Neural cell (in vitro differentiated cells): ENCODE measurements around the gene PTPRN2. TPM values are rescaled to one million over a fixed set of nuclear protein-coding genes. Genes with fewer than 3 reads are reported as not detected.

ENCODE experiments used
- H2AFZ ChIP-seq: fragments of 200-600, 300-800 bp; sonication (generic), shearing (Covaris generic); 2 replicates; pipeline ENCODE4 v1.6.0; 2014; ENCODE audit warnings: low read depth, mild to moderate bottlenecking, antibody characterized with exemption, low read length, moderate library complexity
- H3F3A ChIP-seq: fragments of 200-600 bp; shearing (Covaris generic); 2 replicates; pipeline ENCODE4 v1.6.1; 2016; ENCODE audit warnings: mild to moderate bottlenecking, moderate library complexity, mixed read lengths, antibody characterized with exemption, low read length; ENCODE audit not compliant: insufficient read depth, poor library complexity, severe bottlenecking
- H3K27ac ChIP-seq: fragments of 200-600, 300-800 bp; sonication (generic), shearing (Covaris generic); 2 replicates; pipeline ENCODE4 v1.5.1; 2014; ENCODE audit warnings: mild to moderate bottlenecking, low read length, moderate library complexity
- H3K27me3 ChIP-seq: fragments of 300-800, 200-600 bp; sonication (generic), shearing (Covaris generic); 2 replicates; pipeline ENCODE4 v1.6.0; 2014; ENCODE audit warnings: mild to moderate bottlenecking, low read depth, low read length, moderate library complexity; ENCODE audit not compliant: insufficient read depth
- H3K36me3 ChIP-seq: fragments of 300-800, 200-600 bp; sonication (generic), shearing (Covaris generic); 2 replicates; pipeline ENCODE4 v1.5.1; 2014; ENCODE audit warnings: mild to moderate bottlenecking, antibody characterized with exemption, low read length, moderate library complexity; ENCODE audit not compliant: insufficient read depth
- H3K4me2 ChIP-seq: fragments of 300-800, 200-600 bp; sonication (generic), shearing (Covaris generic); 2 replicates; pipeline ENCODE4 v1.6.0; 2014; ENCODE audit warnings: mild to moderate bottlenecking, low read length
- H3K4me3 ChIP-seq: fragments of 300-800, 200-600 bp; sonication (generic), shearing (Covaris generic); 2 replicates; pipeline ENCODE4 v1.5.1; 2014; ENCODE audit warnings: mild to moderate bottlenecking, low read length, moderate library complexity
- H3K79me2 ChIP-seq: fragments of 200-600 bp; shearing (Covaris generic); replicated peaks from 2 replicates; pipeline ENCODE4 v1.6.0; 2014; ENCODE audit warnings: mild to moderate bottlenecking, low read length, moderate library complexity; ENCODE audit not compliant: insufficient read depth
- H3K9ac ChIP-seq: fragments of 300-800, 200-600 bp; sonication (generic), shearing (Covaris generic); 2 replicates; pipeline ENCODE4 v1.6.1; 2016; ENCODE audit warnings: mild to moderate bottlenecking, low read length, mixed read lengths
- H3K9me2 ChIP-seq: fragments of 200-600 bp; shearing (Covaris generic); 2 replicates; pipeline ENCODE4 v1.6.1; 2016; ENCODE audit warnings: mild to moderate bottlenecking, low read length, mixed read lengths; ENCODE audit not compliant: insufficient read depth
- H3K9me3 ChIP-seq: fragments of 200-600, 300-800 bp; sonication (generic), shearing (Covaris generic); 2 replicates; pipeline ENCODE4 v1.6.1; 2016; ENCODE audit warnings: mild to moderate bottlenecking, mixed run types, low read length, moderate library complexity, mixed read lengths
- H4K20me1 ChIP-seq: fragments of 200-600 bp; shearing (Covaris generic); 2 replicates; pipeline ENCODE4 v1.6.1; 2016; ENCODE audit warnings: mild to moderate bottlenecking, mixed run types; ENCODE audit not compliant: insufficient read depth
- CTCF ChIP-seq: fragments of 450-650 bp; IDR thresholded peaks from 2 replicates; pipeline ENCODE4 v1.5.1; 2014; ENCODE audit warnings: antibody characterized with exemption, mild to moderate bottlenecking, moderate library complexity; ENCODE audit not compliant: poor library complexity, severe bottlenecking
- EP300 ChIP-seq: fragments of 450-650 bp; conservative IDR thresholded peaks from 2 replicates; pipeline ENCODE4 v1.6.1; 2014; ENCODE audit warnings: antibody characterized with exemption, mild to moderate bottlenecking, moderate library complexity; ENCODE audit not compliant: poor library complexity, severe bottlenecking
- EZH2 ChIP-seq: fragments of 200-600, 300-800 bp; shearing (Covaris generic), sonication (generic); IDR thresholded peaks from 2 replicates; pipeline ENCODE4 v1.6.1; 2014; ENCODE audit warnings: antibody characterized with exemption, low read length, borderline replicate concordance, mild to moderate bottlenecking; ENCODE audit not compliant: insufficient read depth, poor library complexity, severe bottlenecking
- MXI1 ChIP-seq: fragments of 450-650 bp; conservative IDR thresholded peaks from 2 replicates; pipeline ENCODE4 v1.6.1; 2014; ENCODE audit warnings: antibody characterized with exemption, mild to moderate bottlenecking; ENCODE audit not compliant: poor library complexity, severe bottlenecking
- POLR2AphosphoS5 ChIP-seq: IDR thresholded peaks from 2 replicates; pipeline ENCODE4 v1.6.1; 2012
- RAD21 ChIP-seq: fragments of 450-650 bp; conservative IDR thresholded peaks from 2 replicates; pipeline ENCODE4 v1.6.1; 2014; ENCODE audit warnings: antibody characterized with exemption, mild to moderate bottlenecking, moderate library complexity
- REST ChIP-seq: IDR thresholded peaks from 2 replicates; pipeline ENCODE4 v1.6.1; 2012; ENCODE audit warnings: borderline replicate concordance
- SMC3 ChIP-seq: fragments of 450-650 bp; conservative IDR thresholded peaks from 2 replicates; pipeline ENCODE4 v1.6.1; 2014; ENCODE audit warnings: antibody characterized with exemption, mild to moderate bottlenecking, moderate library complexity; ENCODE audit not compliant: poor library complexity
- TAF1 ChIP-seq: IDR thresholded peaks from 2 replicates; pipeline ENCODE4 v1.6.1; 2012; ENCODE audit warnings: low read depth
- polyA plus RNA-seq: library from polyadenylated mRNA; depleted of rRNA; stranded (reverse); fragments of >200 nt; gene quantifications from 2 replicates; pipeline ENCODE4 v1.2.3, GENCODE V29; 2014

The PTPRN2 gene
- polyA plus RNA-seq, 1 donor from 2014 or later, result 31.0 TPM

- Histone ChIP-seq H3K9me2 (no peaks in the 10 kb centered on the region), H3K36me3 (no peaks in the 10 kb centered on the region), H3K79me2 (no peaks in the 10 kb centered on the region), H2AFZ (no peak overlapping the region), H3K4me2 (no peak overlapping the region), H3F3A (no peaks in the 10 kb centered on the region), H3K27me3 (no peaks in the 10 kb centered on the region), H3K27ac (no peak overlapping the region), H3K9ac (no peak overlapping the region), H4K20me1 (no peaks in the 10 kb centered on the region), H3K4me3 (no peak overlapping the region), H3K9me3 (peaks cover 11% of the 10 kb centered on the region)
- TF ChIP-seq POLR2AphosphoS5, result no peak
- TF ChIP-seq SMC3, result no peak
- TF ChIP-seq EZH2, result no peak
- TF ChIP-seq TAF1, result no peak
- no peak for TF ChIP-seq RAD21
- TF ChIP-seq MXI1, result no peak
- no peak for TF ChIP-seq REST
- no peak for TF ChIP-seq EP300
- TF ChIP-seq CTCF, result no peak
These were observed 649.4 kb downstream of the PTPRN2 start for GRCh38 chr7:157938211-157938610.

GRCh38 chr7:157937406-157937805, 650.2 kb downstream of the PTPRN2 start:
- H3K9ac ChIP-seq, result no peak overlapping the region
- H3K9me2 ChIP-seq, result no peaks in the 10 kb centered on the region
- TF ChIP-seq RAD21 (no peak), TAF1 (no peak), SMC3 (no peak), CTCF (no peak), REST (no peak), POLR2AphosphoS5 (no peak), EP300 (no peak), EZH2 (no peak), MXI1 (no peak)
- no peak overlapping the region for H2AFZ ChIP-seq
- H3K4me3 ChIP-seq, result no peak overlapping the region
- no peak overlapping the region for H3K4me2 ChIP-seq
- H4K20me1 ChIP-seq, result no peaks in the 10 kb centered on the region
- H3K79me2 ChIP-seq, result no peaks in the 10 kb centered on the region
- H3K27ac ChIP-seq, result no peak overlapping the region
- no peaks in the 10 kb centered on the region for H3K36me3 ChIP-seq
- no peaks in the 10 kb centered on the region for H3F3A ChIP-seq
- H3K27me3 ChIP-seq, result no peaks in the 10 kb centered on the region
- peaks cover 11% of the 10 kb centered on the region for H3K9me3 ChIP-seq
